ENCODE data around the gene TCF4.

DNA sequence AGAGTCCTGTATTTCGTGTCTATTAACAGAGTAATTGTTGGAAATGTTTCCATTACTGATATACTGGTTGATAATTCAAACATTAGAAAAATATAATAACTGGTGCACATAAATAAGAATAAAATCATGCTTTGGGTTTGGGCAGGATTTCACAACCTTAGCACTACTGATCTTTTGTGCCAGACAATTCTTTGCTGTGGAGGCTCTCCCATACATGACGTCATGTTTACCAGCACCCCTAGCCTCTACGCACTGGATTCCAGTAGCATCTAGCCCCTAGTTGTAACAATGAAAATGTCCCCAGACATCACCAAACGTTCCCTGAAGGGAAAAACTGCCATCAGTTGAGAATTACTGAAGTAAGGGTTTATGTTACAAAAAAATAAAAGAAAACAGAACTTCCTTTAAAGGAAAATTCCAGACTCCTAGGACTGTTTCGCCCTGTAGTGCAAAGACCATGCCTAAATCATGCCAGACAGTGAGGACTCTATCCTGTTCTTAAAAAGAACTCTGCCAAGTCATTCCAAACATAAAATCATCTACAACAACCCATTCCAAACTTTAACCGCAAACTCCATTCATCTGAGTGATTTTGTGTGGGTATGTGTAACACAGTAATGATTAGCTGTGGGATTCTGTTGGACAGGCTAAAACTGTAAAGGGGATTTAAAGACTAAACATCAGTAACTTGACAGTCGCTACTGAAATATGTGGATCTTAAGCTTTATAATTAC is 315.3 kb downstream of the TCF4 start:
- TF ChIP-seq ZNF274 (IDR thresholded peaks at IDR 0.05; ENCODE audit: low read depth, low read length) = no peak
- TF ChIP-seq, protein P1, sequence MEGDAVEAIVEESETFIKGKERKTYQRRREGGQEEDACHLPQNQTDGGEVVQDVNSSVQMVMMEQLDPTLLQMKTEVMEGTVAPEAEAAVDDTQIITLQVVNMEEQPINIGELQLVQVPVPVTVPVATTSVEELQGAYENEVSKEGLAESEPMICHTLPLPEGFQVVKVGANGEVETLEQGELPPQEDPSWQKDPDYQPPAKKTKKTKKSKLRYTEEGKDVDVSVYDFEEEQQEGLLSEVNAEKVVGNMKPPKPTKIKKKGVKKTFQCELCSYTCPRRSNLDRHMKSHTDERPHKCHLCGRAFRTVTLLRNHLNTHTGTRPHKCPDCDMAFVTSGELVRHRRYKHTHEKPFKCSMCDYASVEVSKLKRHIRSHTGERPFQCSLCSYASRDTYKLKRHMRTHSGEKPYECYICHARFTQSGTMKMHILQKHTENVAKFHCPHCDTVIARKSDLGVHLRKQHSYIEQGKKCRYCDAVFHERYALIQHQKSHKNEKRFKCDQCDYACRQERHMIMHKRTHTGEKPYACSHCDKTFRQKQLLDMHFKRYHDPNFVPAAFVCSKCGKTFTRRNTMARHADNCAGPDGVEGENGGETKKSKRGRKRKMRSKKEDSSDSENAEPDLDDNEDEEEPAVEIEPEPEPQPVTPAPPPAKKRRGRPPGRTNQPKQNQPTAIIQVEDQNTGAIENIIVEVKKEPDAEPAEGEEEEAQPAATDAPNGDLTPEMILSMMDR (IDR thresholded peaks at IDR 0.05 in 2 of 3, conservative IDR thresholded peaks at IDR 0.05 in 1 of 3; ENCODE audit: borderline replicate concordance in 1 of 3, insufficient read depth in 1 of 3, low read depth in 2 of 3, low read length in 2 of 3) = no peak
- no peak for TF ChIP-seq SP1 (IDR thresholded peaks at IDR 0.05; ENCODE audit: low read depth)
